Prostate gland (tissue), 2 donors: ENCODE results near the gene SMYD3. TPM values are rescaled to one million over a fixed set of nuclear protein-coding genes. Genes with fewer than 3 reads are reported as not detected.

Experiments used
- DNase-seq: peaks from one replicate; pipeline ENCODE4 v3.0.0-alpha.2; 2019; ENCODE audit warnings: low spot score
- H3K27ac ChIP-seq, 2 donors: fragments of 200-600 bp; sonication (generic); 2 replicates each; pipeline ENCODE4 v1.5.1; 2017 to 2019
- H3K27me3 ChIP-seq: fragments of 200-600 bp; sonication (generic); replicated peaks from 2 replicates; pipeline ENCODE4 v1.5.1; 2019; ENCODE audit not compliant: insufficient read depth
- H3K36me3 ChIP-seq, 2 donors: fragments of 200-600 bp; sonication (generic); 1 replicate in 1 of 2; 2 replicates in 1 of 2; pipeline versions ENCODE4 v1.5.1 to v1.8.1; 2017 to 2019
- H3K4me1 ChIP-seq: fragments of 200-600 bp; sonication (generic); replicated peaks from 2 replicates; pipeline ENCODE4 v1.5.1; 2019
- H3K4me3 ChIP-seq, 2 donors: fragments of 200-600 bp; sonication (generic); 2 replicates each; pipeline ENCODE4 v1.5.1; 2017 to 2019
- H3K9me3 ChIP-seq: fragments of 200-600 bp; sonication (generic); 2 replicates; pipeline ENCODE4 v1.5.1; 2017
- CTCF ChIP-seq, 4 experiments: fragments of 200-600 bp in 2 of 4; fragments of 450-650 bp in 2 of 4; sonication (generic) in 2 of 4; IDR thresholded peaks; 1 replicate in 3 of 4; 2 replicates in 1 of 4; pipeline ENCODE4 v1.5.1; 2016 to 2019; ENCODE audit warnings: antibody characterized with exemption in 4 of 4, mild to moderate bottlenecking in 2 of 4, moderate library complexity in 2 of 4
- POLR2A ChIP-seq: fragments of 450-650 bp; IDR thresholded peaks from one replicate; pipeline ENCODE4 v1.6.1; 2016; ENCODE audit warnings: antibody characterized with exemption, mild to moderate bottlenecking
- POLR2AphosphoS5 ChIP-seq: sonication (generic); formaldehyde crosslinking; IDR thresholded peaks from one replicate; pipeline ENCODE4 v1.6.1; 2017; ENCODE audit warnings: antibody characterized with exemption
- WGBS: methylation state at CpG from one replicate; pipeline ENCODE4 v1.1.5; 2018; 5-methylcytosine and 5-hydroxymethylcytosine counted together
- intact Hi-C: fragments of 100-400 bp; cut with DNase I; formaldehyde crosslinking; loops from one replicate; pipeline ENCODE4 v1.14.2; 2022
- total RNA-seq, 2 donors: library from RNA; depleted of rRNA; stranded (reverse); fragments of >200 nt; gene quantifications; one replicate each; pipeline ENCODE4 v1.1.0, GENCODE V29; 2016

The SMYD3 gene
- total RNA-seq, 2 donors from 2014 or later, result 19.8 to 23.9 TPM

- Histone ChIP-seq H3K36me3 (no peaks in the 10 kb centered on the region), H3K4me3 (no peak overlapping the region), H3K4me1 (no peaks in the 10 kb centered on the region), H3K27ac (no peak overlapping the region), H3K9me3 (no peaks in the 10 kb centered on the region), H3K27me3 (no peaks in the 10 kb centered on the region)
- DNase-seq, result no peak
- intact Hi-C loops, result no loop called here
- no peak for TF ChIP-seq CTCF (IDR thresholded peaks at IDR 0.05)
- no peak for TF ChIP-seq POLR2AphosphoS5
- TF ChIP-seq POLR2A, result no peak
Measured at GRCh38 chr1:246126580-246126979, 380.5 kb downstream of the SMYD3 start.

- TF ChIP-seq POLR2AphosphoS5 (no peak), CTCF (IDR thresholded peaks at IDR 0.05) (no peak), POLR2A (no peak)
Measured at GRCh38 chr1:246122071-246122470, 385.0 kb downstream of the SMYD3 start.

GRCh38 chr1:246121533-246121932, 385.5 kb downstream of the SMYD3 start:
- WGBS, result 92% methylated on average over 4 of the region's 4 CpGs
- H3K27ac ChIP-seq, result no peak overlapping the region
- H3K4me3 ChIP-seq, result no peak overlapping the region
- H3K27me3 ChIP-seq, result no peaks in the 10 kb centered on the region
- H3K9me3 ChIP-seq, result no peaks in the 10 kb centered on the region
- H3K4me1 ChIP-seq, result no peaks in the 10 kb centered on the region
- TF ChIP-seq POLR2AphosphoS5, result no peak
- no peak for TF ChIP-seq POLR2A
- TF ChIP-seq CTCF (IDR thresholded peaks at IDR 0.05), result no peak
- intact Hi-C loops, result no loop called here
- DNase-seq, result no peak
- H3K36me3 ChIP-seq, result no peaks in the 10 kb centered on the region

More at GRCh38 chr1:246122071-246122470, 385.0 kb downstream of the SMYD3 start:
- Histone ChIP-seq H3K27ac (no peak overlapping the region), H3K4me3 (no peak overlapping the region), H3K4me1 (no peaks in the 10 kb centered on the region), H3K27me3 (no peaks in the 10 kb centered on the region), H3K36me3 (no peaks in the 10 kb centered on the region), H3K9me3 (no peaks in the 10 kb centered on the region)
- no peak for DNase-seq
- intact Hi-C loops, result no loop called here
- WGBS, result 92% methylated on average over 3 of the region's 3 CpGs

DNA sequence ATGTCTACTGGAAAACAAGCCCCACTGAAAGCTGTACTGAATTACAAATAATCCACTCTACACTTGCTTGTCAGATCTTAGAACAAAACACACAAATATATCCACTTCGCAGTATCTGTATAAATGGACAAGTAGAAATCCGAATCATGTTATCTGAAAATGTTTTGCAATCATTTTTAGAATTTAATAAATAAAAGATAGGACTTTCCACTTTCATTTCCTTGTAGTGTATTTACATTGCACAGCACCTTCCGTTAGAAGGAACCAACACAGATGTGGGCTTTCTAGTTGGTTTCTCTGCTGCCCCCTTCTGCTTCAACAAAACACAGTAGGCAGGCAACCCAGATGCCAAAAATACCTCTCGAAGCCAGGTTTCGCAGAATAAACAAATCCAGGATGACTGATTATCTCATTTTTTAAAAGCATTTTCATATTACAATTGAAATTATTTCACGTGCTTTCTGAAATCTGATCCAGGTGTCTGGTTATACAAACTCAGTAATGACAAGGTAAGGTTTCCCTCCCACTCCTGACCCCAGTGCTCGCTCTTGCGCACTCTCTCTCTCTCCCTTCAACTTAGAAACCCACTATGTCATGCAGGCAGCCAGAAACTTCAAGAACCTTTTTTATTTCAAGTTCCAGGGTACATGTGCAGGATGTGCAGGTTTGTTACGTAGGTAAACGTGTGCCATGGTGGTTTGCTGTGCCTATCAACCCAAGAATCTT, 389.9 kb downstream of the SMYD3 start:
- 48% methylated on average over 10 of the region's 10 CpGs for WGBS
- intact Hi-C loops, result loop anchor here (5.0 to 10.0 kb wide), 2 partner anchors 102 to 960 kb away; no protein-coding TSS in a partner anchor

More for the DNA sequence above, 389.9 kb downstream of the SMYD3 start:
- Histone ChIP-seq H3K9me3 (no peaks in the 10 kb centered on the region), H3K27ac (no peak overlapping the region), H3K4me1 (no peaks in the 10 kb centered on the region), H3K27me3 (no peaks in the 10 kb centered on the region), H3K36me3 (no peaks in the 10 kb centered on the region), H3K4me3 (no peak overlapping the region)
- DNase-seq, result no peak
- TF ChIP-seq CTCF (IDR thresholded peaks at IDR 0.05) (peak in 2 of 4 experiments; percentile 31 to 35), POLR2A (no peak), POLR2AphosphoS5 (no peak)
